WTC11 (cell line): ENCODE results near the gene TYRP1. TPM values are rescaled to one million over a fixed set of nuclear protein-coding genes. Genes with fewer than 3 reads are reported as not detected.
A peak's percentile ranks its signal among the peaks of the same experiment; 100 is the strongest.

Experiments
- ATAC-seq: fragments of 200-7000 bp; cut with Tn5 transposase; 2 replicates; pipeline ENCODE4 v1.10.0; 2021; ENCODE audit warnings: mild to moderate bottlenecking, moderate library complexity
- CTCF ChIA-PET: fragments of 300-600 bp; sonication (Branson Sonifier 250); formaldehyde crosslinking; loops from one replicate; lab custom pipeline; 2021; ENCODE audit warnings: antibody characterized with exemption; lab: Charles Lee
- POLR2A ChIA-PET: fragments of 350-600 bp; sonication (Branson Sonifier 250); formaldehyde crosslinking; loops from one replicate; lab custom pipeline; 2021; ENCODE audit warnings: antibody characterized with exemption; lab: Charles Lee
- DNase-seq: peaks from one replicate; pipeline ENCODE4 v3.0.0; 2021; ENCODE audit warnings: low spot score
- H3K27ac Mint-ChIP-seq: 2 replicates; pipeline ENCODE4 v1.8.0; 2021; ENCODE audit warnings: mixed read lengths
- H3K27me3 Mint-ChIP-seq: 2 replicates; pipeline ENCODE4 v1.8.0; 2021; ENCODE audit warnings: low read depth, mild to moderate bottlenecking, moderate library complexity, mixed read lengths
- H3K36me3 Mint-ChIP-seq: 2 replicates; pipeline ENCODE4 v1.8.0; 2021; ENCODE audit warnings: mixed read lengths
- H3K4me1 Mint-ChIP-seq: 2 replicates; pipeline ENCODE4 v1.8.0; 2022; ENCODE audit warnings: mixed read lengths
- H3K4me3 Mint-ChIP-seq: 2 replicates; pipeline ENCODE4 v1.8.0; 2021; ENCODE audit warnings: mild to moderate bottlenecking, moderate library complexity, mixed read lengths
- H3K9me3 Mint-ChIP-seq: 2 replicates; pipeline ENCODE4 v1.8.0; 2021; ENCODE audit warnings: mixed read lengths
- CREM ChIP-seq: sonication (generic); formaldehyde crosslinking; IDR thresholded peaks from 2 replicates; pipeline ENCODE4 v1.8.1; 2022; ENCODE audit warnings: mild to moderate bottlenecking, missing genetic modification reagents, moderate library complexity
- CTCF ChIP-seq: fragments of 200-600 bp; IDR thresholded peaks from 2 replicates; pipeline ENCODE4 v1.8.0; 2022; ENCODE audit warnings: antibody characterized with exemption
- GTF2I ChIP-seq: fragments of 250-450 bp; sonication (Bioruptor Pico); conservative IDR thresholded peaks from 2 replicates; pipeline ENCODE4 v1.4.0; 2021; ENCODE audit warnings: mild to moderate bottlenecking
- MAX ChIP-seq: sonication (generic); formaldehyde crosslinking; IDR thresholded peaks from 2 replicates; pipeline ENCODE4 v1.8.0; 2022; ENCODE audit warnings: mild to moderate bottlenecking, missing genetic modification reagents
- PRRX2 ChIP-seq: fragments of 250-450 bp; sonication (Bioruptor Pico); IDR thresholded peaks from 2 replicates; pipeline ENCODE4 v1.8.0; 2021; ENCODE audit warnings: mild to moderate bottlenecking
- SOX15 ChIP-seq: fragments of 250-450 bp; sonication (Bioruptor Pico); IDR thresholded peaks from 2 replicates; pipeline ENCODE4 v1.9.0; 2021; ENCODE audit warnings: mild to moderate bottlenecking
- ZNF232 ChIP-seq: sonication (generic); formaldehyde crosslinking; IDR thresholded peaks from 2 replicates; pipeline ENCODE4 v1.8.0; 2022; ENCODE audit warnings: mild to moderate bottlenecking, missing genetic modification reagents
- ZNF263 ChIP-seq: sonication (generic); formaldehyde crosslinking; IDR thresholded peaks from 2 replicates; pipeline ENCODE4 v1.8.1; 2022; ENCODE audit warnings: low read depth, mild to moderate bottlenecking, moderate library complexity, missing genetic modification reagents
- ZSCAN18 ChIP-seq: fragments of 250-450 bp; sonication (Bioruptor Pico); IDR thresholded peaks from 2 replicates; pipeline ENCODE4 v2.1.2; 2022; ENCODE audit warnings: mild to moderate bottlenecking, moderate library complexity
- total RNA-seq: library from RNA; stranded (reverse); gene quantifications from 3 replicates; pipeline ENCODE4 v1.2.3, GENCODE V29; 2021
- TF ChIP-seq, protein P1 (sequence below): sonication (generic); formaldehyde crosslinking; IDR thresholded peaks from 2 replicates; pipeline ENCODE4 v1.8.0; 2022; ENCODE audit warnings: missing genetic modification reagents
- TF ChIP-seq, protein P2 (sequence below): sonication (generic); formaldehyde crosslinking; IDR thresholded peaks from 2 replicates; pipeline ENCODE4 v1.8.1; 2022; ENCODE audit warnings: mild to moderate bottlenecking, missing genetic modification reagents, moderate library complexity, borderline replicate concordance
- TF ChIP-seq, protein P3 (sequence below): sonication (generic); formaldehyde crosslinking; IDR thresholded peaks from 2 replicates; pipeline ENCODE4 v1.8.1; 2022; ENCODE audit warnings: mild to moderate bottlenecking, moderate library complexity, missing genetic modification reagents

Gene TYRP1
- total RNA-seq, 1 experiment from 2014 or later: 0.31 TPM

DNA sequence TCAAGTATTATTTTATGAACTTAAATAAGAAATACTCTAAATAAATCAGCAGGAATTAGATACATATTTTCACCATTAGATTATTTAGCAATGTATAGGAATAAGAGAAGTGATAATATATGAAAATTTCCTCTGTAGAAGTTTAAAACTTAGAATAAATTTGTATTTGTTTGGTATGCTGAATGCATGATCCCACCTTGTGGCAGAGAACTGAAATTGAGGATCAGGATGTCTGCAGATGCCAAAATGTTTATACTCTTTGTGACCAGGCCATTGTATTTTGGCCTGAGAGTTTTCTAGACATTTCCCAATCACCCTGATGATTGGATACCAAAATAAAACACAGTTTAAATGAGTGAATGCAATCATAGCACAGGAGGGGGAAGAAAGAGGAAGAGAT lies 6.3 kb downstream of the TYRP1 start (continued):
- TF ChIP-seq, protein P1, sequence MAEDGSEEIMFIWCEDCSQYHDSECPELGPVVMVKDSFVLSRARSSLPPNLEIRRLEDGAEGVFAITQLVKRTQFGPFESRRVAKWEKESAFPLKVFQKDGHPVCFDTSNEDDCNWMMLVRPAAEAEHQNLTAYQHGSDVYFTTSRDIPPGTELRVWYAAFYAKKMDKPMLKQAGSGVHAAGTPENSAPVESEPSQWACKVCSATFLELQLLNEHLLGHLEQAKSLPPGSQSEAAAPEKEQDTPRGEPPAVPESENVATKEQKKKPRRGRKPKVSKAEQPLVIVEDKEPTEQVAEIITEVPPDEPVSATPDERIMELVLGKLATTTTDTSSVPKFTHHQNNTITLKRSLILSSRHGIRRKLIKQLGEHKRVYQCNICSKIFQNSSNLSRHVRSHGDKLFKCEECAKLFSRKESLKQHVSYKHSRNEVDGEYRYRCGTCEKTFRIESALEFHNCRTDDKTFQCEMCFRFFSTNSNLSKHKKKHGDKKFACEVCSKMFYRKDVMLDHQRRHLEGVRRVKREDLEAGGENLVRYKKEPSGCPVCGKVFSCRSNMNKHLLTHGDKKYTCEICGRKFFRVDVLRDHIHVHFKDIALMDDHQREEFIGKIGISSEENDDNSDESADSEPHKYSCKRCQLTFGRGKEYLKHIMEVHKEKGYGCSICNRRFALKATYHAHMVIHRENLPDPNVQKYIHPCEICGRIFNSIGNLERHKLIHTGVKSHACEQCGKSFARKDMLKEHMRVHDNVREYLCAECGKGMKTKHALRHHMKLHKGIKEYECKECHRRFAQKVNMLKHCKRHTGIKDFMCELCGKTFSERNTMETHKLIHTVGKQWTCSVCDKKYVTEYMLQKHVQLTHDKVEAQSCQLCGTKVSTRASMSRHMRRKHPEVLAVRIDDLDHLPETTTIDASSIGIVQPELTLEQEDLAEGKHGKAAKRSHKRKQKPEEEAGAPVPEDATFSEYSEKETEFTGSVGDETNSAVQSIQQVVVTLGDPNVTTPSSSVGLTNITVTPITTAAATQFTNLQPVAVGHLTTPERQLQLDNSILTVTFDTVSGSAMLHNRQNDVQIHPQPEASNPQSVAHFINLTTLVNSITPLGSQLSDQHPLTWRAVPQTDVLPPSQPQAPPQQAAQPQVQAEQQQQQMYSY: no peak

- TF ChIP-seq, protein P2, sequence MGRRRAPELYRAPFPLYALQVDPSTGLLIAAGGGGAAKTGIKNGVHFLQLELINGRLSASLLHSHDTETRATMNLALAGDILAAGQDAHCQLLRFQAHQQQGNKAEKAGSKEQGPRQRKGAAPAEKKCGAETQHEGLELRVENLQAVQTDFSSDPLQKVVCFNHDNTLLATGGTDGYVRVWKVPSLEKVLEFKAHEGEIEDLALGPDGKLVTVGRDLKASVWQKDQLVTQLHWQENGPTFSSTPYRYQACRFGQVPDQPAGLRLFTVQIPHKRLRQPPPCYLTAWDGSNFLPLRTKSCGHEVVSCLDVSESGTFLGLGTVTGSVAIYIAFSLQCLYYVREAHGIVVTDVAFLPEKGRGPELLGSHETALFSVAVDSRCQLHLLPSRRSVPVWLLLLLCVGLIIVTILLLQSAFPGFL: no peak
- TF ChIP-seq ZSCAN18 (no peak), SOX15 (no peak), CREM (no peak), GTF2I (CRISPR knock-in tag) (no peak), ZNF263 (CRISPR knock-in tag) (no peak), MAX (CRISPR knock-in tag) (no peak), ZNF232 (no peak)
- TF ChIP-seq, protein P3, sequence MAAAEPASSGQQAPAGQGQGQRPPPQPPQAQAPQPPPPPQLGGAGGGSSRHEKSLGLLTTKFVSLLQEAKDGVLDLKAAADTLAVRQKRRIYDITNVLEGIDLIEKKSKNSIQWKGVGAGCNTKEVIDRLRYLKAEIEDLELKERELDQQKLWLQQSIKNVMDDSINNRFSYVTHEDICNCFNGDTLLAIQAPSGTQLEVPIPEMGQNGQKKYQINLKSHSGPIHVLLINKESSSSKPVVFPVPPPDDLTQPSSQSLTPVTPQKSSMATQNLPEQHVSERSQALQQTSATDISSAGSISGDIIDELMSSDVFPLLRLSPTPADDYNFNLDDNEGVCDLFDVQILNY (CRISPR knock-in tag): no peak
- Mint-ChIP-seq H3K27me3 (no peaks in the 10 kb centered on the region), H3K36me3 (no peaks in the 10 kb centered on the region), H3K4me1 (peaks cover 10% of the 10 kb centered on the region), H3K27ac (no peak overlapping the region), H3K9me3 (no peaks in the 10 kb centered on the region), H3K4me3 (no peak overlapping the region)
- DNase-seq (no peak), ATAC-seq (no peak)
- CTCF ChIA-PET: interaction anchor here (1.3 kb wide), 1 partner anchor 18 kb away, joined by 5 read pairs; no protein-coding TSS in a partner anchor
- POLR2A ChIA-PET: no interaction called here
These were observed 7.9 kb downstream of the TYRP1 start for GRCh38 chr9:12701126-12701525.

DNA sequence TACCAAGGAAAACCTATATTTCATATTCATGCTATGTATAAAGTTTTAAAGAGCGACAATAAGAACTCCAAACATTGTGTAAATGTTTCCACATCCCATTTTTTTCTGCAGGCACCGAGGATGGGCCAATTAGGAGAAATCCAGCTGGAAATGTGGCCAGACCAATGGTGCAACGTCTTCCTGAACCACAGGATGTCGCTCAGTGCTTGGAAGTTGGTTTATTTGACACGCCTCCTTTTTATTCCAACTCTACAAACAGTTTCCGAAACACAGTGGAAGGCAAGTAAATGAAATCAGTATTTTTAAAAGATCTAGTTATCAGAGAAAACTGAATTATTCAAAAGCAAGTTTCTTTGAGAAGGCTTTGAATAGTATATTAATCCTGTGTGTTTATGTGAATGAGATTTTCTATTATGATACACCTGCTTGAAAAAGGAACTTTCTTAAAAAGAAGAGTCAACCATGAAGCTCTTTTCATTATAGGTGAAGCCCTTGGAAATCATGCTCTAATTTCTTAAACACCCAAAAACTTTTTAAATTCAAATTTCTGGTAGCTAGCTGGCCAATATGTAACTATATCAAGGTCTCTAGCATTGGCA lies 9.1 kb downstream of the TYRP1 start:
- Mint-ChIP-seq H3K4me3 (no peak overlapping the region), H3K36me3 (no peaks in the 10 kb centered on the region), H3K4me1 (peaks cover 6% of the 10 kb centered on the region), H3K27me3 (no peaks in the 10 kb centered on the region), H3K27ac (no peak overlapping the region), H3K9me3 (no peaks in the 10 kb centered on the region)
- DNase-seq: peak; percentile 44
- peak; percentile 94 for ATAC-seq
- ChIA-PET POLR2A (interaction anchor here (1.0 kb wide), 1 partner anchor 11 kb away, joined by 3 read pairs; no protein-coding TSS in a partner anchor), CTCF (interaction anchor here (0.6 to 1.7 kb wide), 13 partner anchors 9 to 1440 kb away, joined by 3 to 24 read pairs (median 5); no protein-coding TSS in a partner anchor)
- TF ChIP-seq PRRX2 (CRISPR knock-in tag) (no peak), CTCF (peak; percentile 21; the same call in 1 of the 2 replicates)
